Mucosa of descending colon (tissue), 3 donors: ENCODE data around the gene MIOX. TPM values are rescaled to one million over a fixed set of nuclear protein-coding genes. Genes with fewer than 3 reads are reported as not detected.

Source experiments
- ATAC-seq: fragments of 200-7000 bp; cut with Tn5 transposase; one replicate; pipeline ENCODE4 v1.9.1; 2020; ENCODE audit warnings: mild to moderate bottlenecking, moderate library complexity
- DNase-seq, 3 donors: peaks; one replicate each; pipeline ENCODE4 v3.0.0-alpha.2; 2020
- H3K36me3 ChIP-seq: fragments of 200-600 bp; one replicate; pipeline ENCODE4 v1.8.0; 2021; ENCODE audit warnings: low read depth, mild to moderate bottlenecking
- H3K4me1 ChIP-seq: fragments of 200-600 bp; one replicate; pipeline ENCODE4 v1.8.0; 2021; ENCODE audit warnings: low read depth, mild to moderate bottlenecking
- H3K4me3 ChIP-seq: fragments of 200-600 bp; one replicate; pipeline ENCODE4 v1.8.0; 2021; ENCODE audit warnings: mild to moderate bottlenecking
- H3K9me3 ChIP-seq: fragments of 200-600 bp; one replicate; pipeline ENCODE4 v1.8.0; 2021; ENCODE audit warnings: mild to moderate bottlenecking
- CTCF ChIP-seq: fragments of 200-600 bp; IDR thresholded peaks from one replicate; pipeline ENCODE4 v1.8.0; 2022; ENCODE audit warnings: antibody characterized with exemption, mild to moderate bottlenecking
- intact Hi-C, 2 donors: fragments of 100-400 bp; cut with DNase I in 1 of 2; cut with micrococcal nuclease in 1 of 2; formaldehyde crosslinking; loops; one replicate each; pipeline versions ENCODE4 v1.11.0 to v1.11.1; 2022; cut with DNase I, micrococcal nuclease
- total RNA-seq, 3 donors: library from RNA; stranded (reverse); fragmentation: NEBNext Ultra II Directional in 2 of 3; extraction: Animal tissue kit (Norgen Biotek cat#: 25700) in 2 of 3; gene quantifications; one replicate each; pipeline versions ENCODE4 v1.2.1 to v1.2.4, GENCODE V29; 2021 to 2023
- donor health status: DM: no; HTN: no; CAD: no; lungs with moderate emphysema.
- donor health status: DM: no; HTN: no; CAD: no.
- donor health status: DM: no; HTN: yes; CAD: no.

The MIOX gene
- total RNA-seq, 3 donors from 2014 or later = not detected

DNA sequence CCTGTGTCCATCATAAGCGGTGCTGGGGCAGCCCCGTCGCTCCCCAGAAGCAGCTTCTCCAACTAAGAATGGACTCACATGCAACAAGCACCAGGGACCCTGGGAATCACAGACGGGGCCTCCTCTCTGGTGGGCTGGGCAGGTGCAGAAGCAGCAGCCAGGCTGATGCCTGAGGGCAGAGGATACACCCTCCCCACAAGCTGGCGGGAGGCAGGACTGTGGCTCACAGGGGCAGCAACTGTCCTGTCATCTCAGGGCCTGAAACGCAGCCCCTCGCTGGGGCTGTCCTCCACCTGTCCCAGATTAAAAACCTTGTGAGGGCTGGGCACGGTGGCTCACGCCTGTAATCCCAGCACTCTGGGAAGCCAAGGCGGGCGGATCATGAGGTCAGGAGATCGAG lies 8.7 kb upstream of the MIOX start:
- Histone ChIP-seq H3K36me3 (no peaks in the 10 kb centered on the region), H3K4me3 (no peak overlapping the region), H3K4me1 (peaks cover 25% of the 10 kb centered on the region), H3K9me3 (no peaks in the 10 kb centered on the region)
- no peak for TF ChIP-seq CTCF
- ATAC-seq (no peak), DNase-seq (peak in 1 of 3 donors; percentile 42)
- intact Hi-C loops = no loop called here

GRCh38 chr22:50479721-50480120 lies 6.9 kb upstream of the MIOX start:
- H3K4me1 ChIP-seq = peaks cover 26% of the 10 kb centered on the region
- H3K36me3 ChIP-seq = no peaks in the 10 kb centered on the region
- H3K4me3 ChIP-seq = no peak overlapping the region
- DNase-seq (peak in 1 of 3 donors; percentile 44), ATAC-seq (no peak)
- intact Hi-C loops = no loop called here
- H3K9me3 ChIP-seq = no peaks in the 10 kb centered on the region
- TF ChIP-seq CTCF = no peak

- Histone ChIP-seq H3K9me3 (no peaks in the 10 kb centered on the region), H3K4me1 (peaks cover 23% of the 10 kb centered on the region), H3K36me3 (no peaks in the 10 kb centered on the region), H3K4me3 (no peak overlapping the region)
- ATAC-seq (no peak), DNase-seq (no peak)
- TF ChIP-seq CTCF = no peak
- intact Hi-C loops = no loop called here
Observed at GRCh38 chr22:50481045-50481439, 5.6 kb upstream of the MIOX start.

GRCh38 chr22:50481440-50482106 lies 5.1 kb upstream of the MIOX start, which contains the start of gene ADM2:
Gene ADM2, plus strand, starts transcription at chr22:50481543. Its CDS starts 305 bp downstream, at chr22:50481848.
- Histone ChIP-seq H3K4me3 (peak within 1 kb of the TSS; percentile 12), H3K36me3 (no peaks in the 10 kb centered on the region), H3K4me1 (peaks cover 23% of the 10 kb centered on the region), H3K9me3 (no peaks in the 10 kb centered on the region)
- intact Hi-C loops = no loop called here
- peak; percentile 73 to 79 (median 74) for DNase-seq
- peak; percentile 64 for ATAC-seq
- TF ChIP-seq CTCF = no peak

- DNase-seq = peak in 1 of 3 donors; percentile 58
- ATAC-seq = no peak
- no peaks in the 10 kb centered on the region for H3K9me3 ChIP-seq
- peaks cover 23% of the 10 kb centered on the region for H3K4me1 ChIP-seq
- intact Hi-C loops = no loop called here
- no peak overlapping the region for H3K4me3 ChIP-seq
- no peaks in the 10 kb centered on the region for H3K36me3 ChIP-seq
- no peak for TF ChIP-seq CTCF
Observed at GRCh38 chr22:50482107-50483074, 4.3 kb upstream of the MIOX start.
